ENCODE data around the gene CEBPB.

CEBPB gene

GRCh38 chr20:50242178-50242514, 51.5 kb downstream of the CEBPB start:
- H3K9ac ChIP-seq: no peak overlapping the region
- TF ChIP-seq CTCF (conservative IDR thresholded peaks at IDR 0.05; ENCODE audit: low read depth, low read length): no peak
- H3K27ac ChIP-seq: no peak overlapping the region
- peaks cover 45% of the 10 kb centered on the region for H3K27me3 ChIP-seq (ENCODE audit: insufficient read depth, low read depth)
- H3K36me3 ChIP-seq (ENCODE audit: insufficient read depth): no peaks in the 10 kb centered on the region
- no peak overlapping the region for H2AFZ ChIP-seq (ENCODE audit: low read depth)
- H3K79me2 ChIP-seq (ENCODE audit: insufficient read depth, low read depth): no peaks in the 10 kb centered on the region
- no peak overlapping the region for H3K4me3 ChIP-seq (IDR thresholded peaks at IDR 0.05; ENCODE audit: insufficient read depth, low read depth, low read length)
- no peaks in the 10 kb centered on the region for H3K4me1 ChIP-seq (ENCODE audit: low read depth, poor library complexity, severe bottlenecking)
- no peak overlapping the region for H3K4me2 ChIP-seq
- H4K20me1 ChIP-seq (ENCODE audit: insufficient read depth): no peaks in the 10 kb centered on the region
